Measurements from ENCODE around the gene MMEL1. TPM values are rescaled to one million over a fixed set of nuclear protein-coding genes. Genes with fewer than 3 reads are reported as not detected.
A peak's percentile ranks its signal among the peaks of the same experiment; 100 is the strongest.

Gene MMEL1
- total RNA-seq, 1 experiment from 2014 or later: not detected

DNA sequence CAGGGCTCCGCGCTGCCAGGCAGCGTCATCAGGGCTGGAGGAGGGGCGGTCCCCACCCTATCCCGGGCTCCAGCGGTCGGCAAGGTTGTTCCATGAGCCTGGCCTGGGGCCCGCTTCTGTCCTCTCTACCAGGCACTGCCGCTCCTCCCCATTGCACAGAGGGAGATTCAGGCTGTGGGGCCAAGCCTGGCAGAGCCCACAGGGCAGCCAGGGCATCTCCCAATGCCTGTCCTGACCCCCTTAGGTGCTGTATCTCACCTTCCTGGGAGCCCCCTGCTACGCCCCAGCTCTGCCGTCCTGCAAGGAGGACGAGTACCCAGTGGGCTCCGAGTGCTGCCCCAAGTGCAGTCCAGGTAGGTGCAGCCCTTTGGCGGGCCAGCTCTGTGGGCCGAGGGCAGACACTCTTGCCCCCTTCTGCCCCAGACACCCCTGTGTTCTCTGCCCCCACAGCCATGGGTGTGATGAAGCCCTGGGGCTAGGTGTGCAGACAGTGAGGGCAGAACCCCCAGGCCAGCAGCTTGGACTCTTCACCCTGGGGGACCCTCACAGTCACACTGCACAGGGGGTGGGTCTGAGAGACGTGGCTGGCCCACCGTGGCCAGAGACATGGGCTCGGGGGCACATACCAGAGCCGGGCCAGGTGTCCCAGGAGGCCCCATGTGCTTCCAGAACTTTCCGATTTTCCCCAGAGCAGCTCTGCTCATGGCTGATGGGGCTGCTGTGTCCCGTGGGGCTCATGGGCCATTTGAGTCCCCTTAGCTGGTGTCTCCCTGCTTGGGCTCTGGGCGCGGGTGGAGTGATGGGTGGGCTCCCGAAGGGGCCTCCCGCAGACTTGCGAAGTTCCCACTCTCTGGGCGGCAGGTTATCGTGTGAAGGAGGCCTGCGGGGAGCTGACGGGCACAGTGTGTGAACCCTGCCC lies 75.1 kb downstream of the MMEL1 start:
- H3K27ac Mint-ChIP-seq (ENCODE audit: low read depth, unreplicated experiment): no peak overlapping the region
- no peak for DNase-seq (ENCODE audit: unreplicated experiment)
- BruUV-seq (replicated peaks): no TSS peak
- ChIA-PET CTCF (interaction anchor here (0.6 kb wide), 1 partner anchor 31 kb away, joined by 3 read pairs; no protein-coding TSS in a partner anchor), POLR2A (interaction anchor here (0.5 kb wide), 1 partner anchor 916 kb away, joined by 3 read pairs; no protein-coding TSS in a partner anchor)
- H3K27me3 Mint-ChIP-seq (ENCODE audit: insufficient read depth, unreplicated experiment): no peaks in the 10 kb centered on the region
- peaks cover 7% of the 10 kb centered on the region for H3K4me1 Mint-ChIP-seq (ENCODE audit: insufficient read depth, unreplicated experiment)
- no peaks in the 10 kb centered on the region for H3K36me3 Mint-ChIP-seq (ENCODE audit: insufficient read depth, unreplicated experiment)
- intact Hi-C loops (cut with micrococcal nuclease): no loop called here
- no peaks in the 10 kb centered on the region for H3K9me3 Mint-ChIP-seq (ENCODE audit: unreplicated experiment)
- TF ChIP-seq, protein P1, sequence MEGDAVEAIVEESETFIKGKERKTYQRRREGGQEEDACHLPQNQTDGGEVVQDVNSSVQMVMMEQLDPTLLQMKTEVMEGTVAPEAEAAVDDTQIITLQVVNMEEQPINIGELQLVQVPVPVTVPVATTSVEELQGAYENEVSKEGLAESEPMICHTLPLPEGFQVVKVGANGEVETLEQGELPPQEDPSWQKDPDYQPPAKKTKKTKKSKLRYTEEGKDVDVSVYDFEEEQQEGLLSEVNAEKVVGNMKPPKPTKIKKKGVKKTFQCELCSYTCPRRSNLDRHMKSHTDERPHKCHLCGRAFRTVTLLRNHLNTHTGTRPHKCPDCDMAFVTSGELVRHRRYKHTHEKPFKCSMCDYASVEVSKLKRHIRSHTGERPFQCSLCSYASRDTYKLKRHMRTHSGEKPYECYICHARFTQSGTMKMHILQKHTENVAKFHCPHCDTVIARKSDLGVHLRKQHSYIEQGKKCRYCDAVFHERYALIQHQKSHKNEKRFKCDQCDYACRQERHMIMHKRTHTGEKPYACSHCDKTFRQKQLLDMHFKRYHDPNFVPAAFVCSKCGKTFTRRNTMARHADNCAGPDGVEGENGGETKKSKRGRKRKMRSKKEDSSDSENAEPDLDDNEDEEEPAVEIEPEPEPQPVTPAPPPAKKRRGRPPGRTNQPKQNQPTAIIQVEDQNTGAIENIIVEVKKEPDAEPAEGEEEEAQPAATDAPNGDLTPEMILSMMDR (IDR thresholded peaks at IDR 0.05; ENCODE audit: unreplicated experiment): no peak
- H3K4me3 Mint-ChIP-seq (ENCODE audit: unreplicated experiment): no peak overlapping the region

DNA sequence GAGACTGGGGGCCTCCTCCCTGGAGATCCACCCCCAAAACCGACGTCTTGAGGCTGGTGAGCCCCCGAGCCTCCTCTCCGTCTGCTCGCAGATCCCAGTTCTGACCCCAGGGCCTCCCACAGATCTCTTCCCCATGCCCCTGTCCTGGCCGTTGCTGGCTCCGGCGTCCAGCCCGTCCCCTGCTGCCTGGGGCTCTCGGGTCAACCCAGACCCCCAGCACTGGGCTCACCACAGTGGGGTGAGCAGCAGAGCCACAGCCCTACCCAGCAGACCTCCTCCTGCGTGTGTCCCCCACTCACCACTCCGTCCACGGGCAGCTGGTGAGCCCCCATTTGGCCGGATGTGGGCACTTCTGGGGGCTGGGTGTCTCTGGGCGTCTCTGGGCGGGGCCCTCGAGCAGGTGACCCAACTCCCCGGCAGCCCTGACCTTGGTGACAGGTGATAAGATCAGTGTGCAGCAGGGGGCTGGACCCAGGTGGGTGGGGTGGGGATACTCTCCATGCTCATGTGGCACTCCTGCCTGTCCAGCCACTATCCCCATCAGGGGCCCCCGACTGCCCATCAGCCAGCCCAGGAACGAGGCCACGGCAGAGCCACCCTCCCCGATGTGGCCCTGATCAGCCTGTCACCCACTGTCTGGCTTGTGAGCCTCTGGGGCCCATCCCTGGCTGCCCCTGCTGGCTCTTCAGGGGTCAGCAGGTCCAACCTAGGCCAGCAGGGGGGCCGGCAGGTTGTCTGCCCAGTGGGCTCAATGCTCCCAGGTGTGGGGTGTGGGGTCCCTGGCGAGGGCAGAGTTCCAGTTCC lies 75.9 kb downstream of the MMEL1 start:
- ChIA-PET POLR2A (interaction anchor here (0.8 kb wide), 1 partner anchor 328 kb away, joined by 3 read pairs; no protein-coding TSS in a partner anchor), CTCF (interaction anchor here (1.0 to 1.3 kb wide), 2 partner anchors 10 to 867 kb away, joined by 3 to 4 read pairs; no protein-coding TSS in a partner anchor)
- DNase-seq (ENCODE audit: unreplicated experiment): no peak
- intact Hi-C loops (cut with micrococcal nuclease): no loop called here
- Mint-ChIP-seq H3K4me1 (ENCODE audit: insufficient read depth, unreplicated experiment) (peaks cover 7% of the 10 kb centered on the region), H3K4me3 (ENCODE audit: unreplicated experiment) (peak overlapping the region; percentile 75), H3K27me3 (ENCODE audit: insufficient read depth, unreplicated experiment) (no peaks in the 10 kb centered on the region), H3K36me3 (ENCODE audit: insufficient read depth, unreplicated experiment) (no peaks in the 10 kb centered on the region), H3K9me3 (ENCODE audit: unreplicated experiment) (no peaks in the 10 kb centered on the region), H3K27ac (ENCODE audit: low read depth, unreplicated experiment) (peak overlapping the region; percentile 80)
- no TSS peak for BruUV-seq (replicated peaks)
- TF ChIP-seq, protein P1 (IDR thresholded peaks at IDR 0.05; ENCODE audit: unreplicated experiment): no peak

DNA sequence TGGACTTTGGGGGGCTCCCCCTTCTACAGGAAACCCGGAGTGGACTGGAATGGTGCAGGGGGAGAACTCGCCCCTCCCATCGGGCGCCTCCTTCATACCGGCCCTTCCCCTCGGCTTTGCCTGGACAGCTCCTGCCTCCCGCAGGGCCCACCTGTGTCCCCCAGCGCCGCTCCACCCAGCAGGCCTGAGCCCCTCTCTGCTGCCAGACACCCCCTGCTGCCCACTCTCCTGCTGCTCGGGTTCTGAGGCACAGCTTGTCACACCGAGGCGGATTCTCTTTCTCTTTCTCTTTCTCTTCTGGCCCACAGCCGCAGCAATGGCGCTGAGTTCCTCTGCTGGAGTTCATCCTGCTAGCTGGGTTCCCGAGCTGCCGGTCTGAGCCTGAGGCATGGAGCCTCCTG lies 76.5 kb downstream of the MMEL1 start, which contains the start of gene TNFRSF14:
TNFRSF14 (plus strand) TSS at position 95 of the 401 bp plus-strand sequence; CDS start at position 389, 294 bp downstream.
- intact Hi-C loops (cut with micrococcal nuclease): no loop called here
- H3K4me1 Mint-ChIP-seq (ENCODE audit: insufficient read depth, unreplicated experiment): peaks cover 7% of the 10 kb centered on the region
- peak within 1 kb of the TSS; percentile 80 for H3K27ac Mint-ChIP-seq (ENCODE audit: low read depth, unreplicated experiment)
- no peaks in the 10 kb centered on the region for H3K36me3 Mint-ChIP-seq (ENCODE audit: insufficient read depth, unreplicated experiment)
- no peaks in the 10 kb centered on the region for H3K9me3 Mint-ChIP-seq (ENCODE audit: unreplicated experiment)
- no peaks in the 10 kb centered on the region for H3K27me3 Mint-ChIP-seq (ENCODE audit: insufficient read depth, unreplicated experiment)
- TF ChIP-seq, protein P1 (IDR thresholded peaks at IDR 0.05; ENCODE audit: unreplicated experiment): no peak
- ChIA-PET POLR2A (interaction anchor here (0.8 kb wide), 1 partner anchor 327 kb away, joined by 3 read pairs; no protein-coding TSS in a partner anchor), CTCF (interaction anchor here (1.0 to 1.3 kb wide), 2 partner anchors 9 to 868 kb away, joined by 3 to 4 read pairs; no protein-coding TSS in a partner anchor)
- H3K4me3 Mint-ChIP-seq (ENCODE audit: unreplicated experiment): peak within 1 kb of the TSS; percentile 75
- no TSS peak for BruUV-seq (replicated peaks)
- peak; percentile 34 for DNase-seq (ENCODE audit: unreplicated experiment)
